A673 (cell line): Measurements from ENCODE around the gene TPK1. TPM values are rescaled to one million over a fixed set of nuclear protein-coding genes. Genes with fewer than 3 reads are reported as not detected.

Experiments
- BruUV-seq: library from RNA; stranded (reverse); fragments of 400-500 nt; replicated peaks from 2 replicates; lab custom pipeline; 2021; lab: Mats Ljungman, UMichigan
- CTCF ChIA-PET: fragments of 300-600 bp; sonication (Branson Sonifier 250); formaldehyde crosslinking; loops from one replicate; lab custom pipeline; 2022; ENCODE audit warnings: antibody characterized with exemption; lab: Charles Lee
- POLR2A ChIA-PET: fragments of 300-600 bp; sonication (Branson Sonifier 250); formaldehyde crosslinking; loops from one replicate; lab custom pipeline; 2022; ENCODE audit warnings: antibody characterized with exemption; ENCODE audit not compliant: low non-redundant PET; lab: Charles Lee
- DNase-seq: peaks from one replicate; pipeline ENCODE4 v3.0.0-alpha.2; 2015; ENCODE audit warnings: low spot score
- H3K27ac ChIP-seq: fragments of 200-600 bp; sonication (generic); 2 replicates; pipeline ENCODE4 v1.5.1; 2016; ENCODE audit warnings: mixed run types, low read depth, mild to moderate bottlenecking, mixed read lengths, antibody characterized with exemption, low read length; ENCODE audit not compliant: poor library complexity, severe bottlenecking
- H3K27me3 ChIP-seq: fragments of 200-600 bp; sonication (generic); replicated peaks from 2 replicates; pipeline ENCODE4 v1.6.1; 2017; ENCODE audit warnings: mixed run types, low read depth, mild to moderate bottlenecking, mixed read lengths, antibody characterized with exemption, low read length; ENCODE audit not compliant: insufficient read depth, poor library complexity
- H3K36me3 ChIP-seq: fragments of 200-600 bp; sonication (generic); 2 replicates; pipeline ENCODE4 v1.6.1; 2016; ENCODE audit warnings: mixed run types, mild to moderate bottlenecking, mixed read lengths, antibody characterized with exemption, low read length; ENCODE audit not compliant: insufficient read depth, poor library complexity, severe bottlenecking
- H3K4me1 ChIP-seq: fragments of 200-600 bp; sonication (generic); 2 replicates; pipeline ENCODE4 v1.6.1; 2017; ENCODE audit warnings: mixed run types, mild to moderate bottlenecking, mixed read lengths, antibody characterized with exemption, low read length; ENCODE audit not compliant: insufficient read depth, poor library complexity, severe bottlenecking
- H3K4me3 ChIP-seq: fragments of 200-600 bp; sonication (generic); 2 replicates; pipeline ENCODE4 v1.5.1; 2016; ENCODE audit warnings: low read depth, mixed run types, mild to moderate bottlenecking, mixed read lengths, low read length; ENCODE audit not compliant: poor library complexity, severe bottlenecking
- H3K9me3 ChIP-seq: fragments of 200-600 bp; sonication (generic); 2 replicates; pipeline ENCODE4 v1.6.1; 2016; ENCODE audit warnings: mixed run types, low read depth, mild to moderate bottlenecking, mixed read lengths, antibody characterized with exemption, low read length; ENCODE audit not compliant: poor library complexity, severe bottlenecking
- EZH2 ChIP-seq: fragments of 200-600 bp; sonication (generic); IDR thresholded peaks from 2 replicates; pipeline ENCODE4 v1.6.1; 2017; ENCODE audit warnings: borderline replicate concordance, low read depth, mild to moderate bottlenecking, mixed read lengths, antibody characterized with exemption, low read length; ENCODE audit not compliant: poor library complexity, severe bottlenecking
- intact Hi-C: fragments of 100-400 bp; cut with micrococcal nuclease; formaldehyde crosslinking; loops from one replicate; pipeline ENCODE4 v1.10.0; 2022; ENCODE audit not compliant: unreplicated experiment
- total RNA-seq: library from RNA; stranded (reverse); gene quantifications from 2 replicates; pipeline ENCODE4 v1.2.3, GENCODE V29; 2021
- TF ChIP-seq, protein P1 (sequence below): fragments of 300-800, 200-600 bp; sonication (generic); conservative IDR thresholded peaks from 2 replicates; pipeline ENCODE4 v1.5.1; 2017; ENCODE audit warnings: low read depth, mild to moderate bottlenecking, antibody characterized with exemption, low read length, moderate library complexity, mixed read lengths

Gene TPK1
- total RNA-seq, 1 experiment from 2014 or later = 3.5 TPM

- no TSS peak for BruUV-seq
- intact Hi-C loops = no loop called here
- no peak overlapping the region for H3K27ac ChIP-seq
- no peak for DNase-seq
- ChIA-PET CTCF (no interaction called here), POLR2A (no interaction called here)
- H3K27me3 ChIP-seq = no peaks in the 10 kb centered on the region
- no peak overlapping the region for H3K4me3 ChIP-seq
- H3K9me3 ChIP-seq = no peaks in the 10 kb centered on the region
- TF ChIP-seq, protein P1, sequence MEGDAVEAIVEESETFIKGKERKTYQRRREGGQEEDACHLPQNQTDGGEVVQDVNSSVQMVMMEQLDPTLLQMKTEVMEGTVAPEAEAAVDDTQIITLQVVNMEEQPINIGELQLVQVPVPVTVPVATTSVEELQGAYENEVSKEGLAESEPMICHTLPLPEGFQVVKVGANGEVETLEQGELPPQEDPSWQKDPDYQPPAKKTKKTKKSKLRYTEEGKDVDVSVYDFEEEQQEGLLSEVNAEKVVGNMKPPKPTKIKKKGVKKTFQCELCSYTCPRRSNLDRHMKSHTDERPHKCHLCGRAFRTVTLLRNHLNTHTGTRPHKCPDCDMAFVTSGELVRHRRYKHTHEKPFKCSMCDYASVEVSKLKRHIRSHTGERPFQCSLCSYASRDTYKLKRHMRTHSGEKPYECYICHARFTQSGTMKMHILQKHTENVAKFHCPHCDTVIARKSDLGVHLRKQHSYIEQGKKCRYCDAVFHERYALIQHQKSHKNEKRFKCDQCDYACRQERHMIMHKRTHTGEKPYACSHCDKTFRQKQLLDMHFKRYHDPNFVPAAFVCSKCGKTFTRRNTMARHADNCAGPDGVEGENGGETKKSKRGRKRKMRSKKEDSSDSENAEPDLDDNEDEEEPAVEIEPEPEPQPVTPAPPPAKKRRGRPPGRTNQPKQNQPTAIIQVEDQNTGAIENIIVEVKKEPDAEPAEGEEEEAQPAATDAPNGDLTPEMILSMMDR = no peak
- TF ChIP-seq EZH2 = no peak
- H3K4me1 ChIP-seq = no peaks in the 10 kb centered on the region
- no peaks in the 10 kb centered on the region for H3K36me3 ChIP-seq
Observed at GRCh38 chr7:144676492-144676891, 159.4 kb downstream of the TPK1 start.

DNA sequence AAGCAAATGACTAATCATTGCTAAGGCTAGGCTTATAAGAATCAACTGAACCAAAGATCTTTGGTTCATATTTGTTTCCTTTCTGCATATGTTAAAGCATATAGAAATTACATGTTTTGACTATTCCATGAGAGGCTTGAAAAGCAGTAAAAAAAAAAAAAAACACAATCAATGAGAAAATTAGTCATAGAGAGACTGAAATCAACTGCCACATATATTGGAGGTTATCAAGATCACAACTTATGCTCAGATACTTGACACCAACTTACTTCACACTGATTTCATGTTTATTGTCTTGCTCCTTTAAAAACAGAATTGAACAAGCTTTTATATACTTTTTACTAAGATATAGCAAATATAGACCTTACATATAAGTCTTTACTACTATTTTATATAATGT lies 161.3 kb downstream of the TPK1 start:
- no peak overlapping the region for H3K27ac ChIP-seq
- CTCF ChIA-PET = no interaction called here
- no peaks in the 10 kb centered on the region for H3K36me3 ChIP-seq
- intact Hi-C loops = no loop called here
- BruUV-seq = no TSS peak
- H3K27me3 ChIP-seq = no peaks in the 10 kb centered on the region
- no peak for TF ChIP-seq EZH2
- TF ChIP-seq, protein P1 = no peak
- H3K9me3 ChIP-seq = no peaks in the 10 kb centered on the region
- no peak for DNase-seq
- POLR2A ChIA-PET = no interaction called here
- no peaks in the 10 kb centered on the region for H3K4me1 ChIP-seq
- H3K4me3 ChIP-seq = no peak overlapping the region

GRCh38 chr7:144672869-144673268 lies 163.0 kb downstream of the TPK1 start:
- no peak for DNase-seq
- ChIA-PET CTCF (no interaction called here), POLR2A (no interaction called here)
- Histone ChIP-seq H3K36me3 (no peaks in the 10 kb centered on the region), H3K9me3 (no peaks in the 10 kb centered on the region), H3K4me3 (no peak overlapping the region), H3K4me1 (no peaks in the 10 kb centered on the region), H3K27ac (no peak overlapping the region), H3K27me3 (no peaks in the 10 kb centered on the region)
- BruUV-seq = no TSS peak
- TF ChIP-seq, protein P1 = no peak
- no peak for TF ChIP-seq EZH2
- intact Hi-C loops = no loop called here
